Hematopoietic multipotent progenitor cell treated with erythropoietin and hydrocortisone succinate and interleukin-3 and kit ligand, for 6 days (in vitro differentiated cells): ENCODE measurements around the gene MXRA5.
"Not testable (repeated sequence)": the region's sequence is repeated elsewhere in the genome, so short reads cannot be mapped to it uniquely, and the experiment has no call there.

Experiments used
- DNase-seq: peaks from one replicate; pipeline ENCODE4 v3.0.0-alpha.2; 2015

The MXRA5 gene

GRCh38 chrX:3346501-3347259, at the start of gene MXRA5:
TSS of gene MXRA5 (minus strand) at chrX:3346652. CDS start at chrX:3343833, 2,819 bp downstream.
- no peak for DNase-seq

GRCh38 chrX:3393581-3394111, 47.2 kb upstream of the MXRA5 start:
- no peak for DNase-seq

- DNase-seq, result no peak
Observed at GRCh38 chrX:3393178-3393577, 46.7 kb upstream of the MXRA5 start.

- DNase-seq, result no peak
Observed at GRCh38 chrX:3388457-3388856, 42.0 kb upstream of the MXRA5 start.

- no peak for DNase-seq
Observed at GRCh38 chrX:3384327-3384726, 37.9 kb upstream of the MXRA5 start.

GRCh38 chrX:3380603-3381002, 34.2 kb upstream of the MXRA5 start:
- no peak for DNase-seq

- DNase-seq, result no peak
Observed at GRCh38 chrX:3379111-3379510, 32.7 kb upstream of the MXRA5 start.

- DNase-seq, result no peak
Observed at GRCh38 chrX:3378156-3378555, 31.7 kb upstream of the MXRA5 start.

- no peak for DNase-seq
Observed at GRCh38 chrX:3377560-3377959, 31.1 kb upstream of the MXRA5 start.

GRCh38 chrX:3375878-3376508, 29.5 kb upstream of the MXRA5 start:
- DNase-seq, result not testable (repeated sequence)

GRCh38 chrX:3374108-3374800, 27.8 kb upstream of the MXRA5 start:
- DNase-seq, result no peak

GRCh38 chrX:3371163-3371562, 24.7 kb upstream of the MXRA5 start:
- DNase-seq, result no peak

GRCh38 chrX:3370656-3371055, 24.2 kb upstream of the MXRA5 start:
- no peak for DNase-seq

- DNase-seq, result no peak
Observed at GRCh38 chrX:3362956-3363355, 16.5 kb upstream of the MXRA5 start.

GRCh38 chrX:3360881-3361280, 14.4 kb upstream of the MXRA5 start:
- DNase-seq, result no peak

- DNase-seq, result not testable (repeated sequence)
Observed at GRCh38 chrX:3352741-3353140, 6.3 kb upstream of the MXRA5 start.

- DNase-seq, result no peak
Observed at GRCh38 chrX:3351276-3351675, 4.8 kb upstream of the MXRA5 start.

GRCh38 chrX:3348191-3348590, 1.7 kb upstream of the MXRA5 start:
- no peak for DNase-seq

GRCh38 chrX:3345281-3346191, 916 bp downstream of the MXRA5 start:
- no peak for DNase-seq

- not testable (repeated sequence) for DNase-seq
Observed at GRCh38 chrX:3343569-3343968, 2.9 kb downstream of the MXRA5 start.

- no peak for DNase-seq
Observed at GRCh38 chrX:3340016-3340415, 6.4 kb downstream of the MXRA5 start.

GRCh38 chrX:3326681-3327080, 19.8 kb downstream of the MXRA5 start:
- DNase-seq, result no peak
